Middle frontal gyrus (tissue), 1 donor: ENCODE results near the gene ADH1A.
"Not testable (repeated sequence)": the region's sequence is repeated elsewhere in the genome, so short reads cannot be mapped to it uniquely, and the experiment has no call there.

Source experiments
- DNase-seq: peaks from one replicate; pipeline ENCODE4 v3.0.0-alpha.2; 2015; ENCODE audit warnings: low spot score; ENCODE audit errors: extremely low spot score

Gene ADH1A

GRCh38 chr4:99290848-99291786 lies at the start of gene ADH1A:
TSS of gene ADH1A (minus strand) at chr4:99290985. CDS start at chr4:99290914, 71 bp downstream.
- no peak for DNase-seq

- no peak for DNase-seq
These were observed 48.4 kb upstream of the ADH1A start for GRCh38 chr4:99339172-99339571.

- DNase-seq, result no peak
These were observed 45.8 kb upstream of the ADH1A start for GRCh38 chr4:99336553-99336952.

- no peak for DNase-seq
These were observed 44.1 kb upstream of the ADH1A start for GRCh38 chr4:99334880-99335279.

- no peak for DNase-seq
These were observed 39.9 kb upstream of the ADH1A start for GRCh38 chr4:99330648-99331047.

- DNase-seq, result no peak
These were observed 39.1 kb upstream of the ADH1A start for GRCh38 chr4:99329876-99330275.

GRCh38 chr4:99324979-99325378 lies 34.2 kb upstream of the ADH1A start:
- no peak for DNase-seq

- DNase-seq, result no peak
These were observed 33.6 kb upstream of the ADH1A start for GRCh38 chr4:99324361-99324760.

GRCh38 chr4:99323756-99324155 lies 33.0 kb upstream of the ADH1A start:
- DNase-seq, result no peak

GRCh38 chr4:99321241-99322191 lies 30.7 kb upstream of the ADH1A start, which contains the start of gene ADH1B:
TSS of gene ADH1B (minus strand) at chr4:99321401. CDS start at chr4:99321331, 70 bp downstream.
- no peak for DNase-seq

GRCh38 chr4:99317811-99318210 lies 27.0 kb upstream of the ADH1A start:
- DNase-seq, result not testable (repeated sequence)

- no peak for DNase-seq
These were observed 26.6 kb upstream of the ADH1A start for GRCh38 chr4:99317354-99317753.

- no peak for DNase-seq
These were observed 25.1 kb upstream of the ADH1A start for GRCh38 chr4:99315839-99316238.

- no peak for DNase-seq
These were observed 23.4 kb upstream of the ADH1A start for GRCh38 chr4:99314211-99314610.

- no peak for DNase-seq
These were observed 19.6 kb upstream of the ADH1A start for GRCh38 chr4:99310389-99310788.

- DNase-seq, result no peak
These were observed 15.0 kb upstream of the ADH1A start for GRCh38 chr4:99305638-99306400.

GRCh38 chr4:99301376-99302164 lies 10.8 kb upstream of the ADH1A start:
- DNase-seq, result no peak

- DNase-seq, result no peak
These were observed 10.1 kb upstream of the ADH1A start for GRCh38 chr4:99300934-99301333.

GRCh38 chr4:99293357-99293756 lies 2.6 kb upstream of the ADH1A start:
- no peak for DNase-seq

- no peak for DNase-seq
These were observed 5.4 kb downstream of the ADH1A start for GRCh38 chr4:99285387-99285786.
